A673 (cell line): ENCODE measurements around the gene SLC1A7. TPM values are rescaled to one million over a fixed set of nuclear protein-coding genes. Genes with fewer than 3 reads are reported as not detected.

Experiments used
- BruUV-seq: library from RNA; stranded (reverse); fragments of 400-500 nt; replicated peaks from 2 replicates; lab custom pipeline; 2021; lab: Mats Ljungman, UMichigan
- CTCF ChIA-PET: fragments of 300-600 bp; sonication (Branson Sonifier 250); formaldehyde crosslinking; loops from one replicate; lab custom pipeline; 2022; ENCODE audit warnings: antibody characterized with exemption; lab: Charles Lee
- POLR2A ChIA-PET: fragments of 300-600 bp; sonication (Branson Sonifier 250); formaldehyde crosslinking; loops from one replicate; lab custom pipeline; 2022; ENCODE audit warnings: antibody characterized with exemption; ENCODE audit not compliant: low non-redundant PET; lab: Charles Lee
- DNase-seq: peaks from one replicate; pipeline ENCODE4 v3.0.0-alpha.2; 2015; ENCODE audit warnings: low spot score
- H3K27ac ChIP-seq: fragments of 200-600 bp; sonication (generic); 2 replicates; pipeline ENCODE4 v1.5.1; 2016; ENCODE audit warnings: mixed run types, low read depth, mild to moderate bottlenecking, mixed read lengths, antibody characterized with exemption, low read length; ENCODE audit not compliant: poor library complexity, severe bottlenecking
- H3K27me3 ChIP-seq: fragments of 200-600 bp; sonication (generic); replicated peaks from 2 replicates; pipeline ENCODE4 v1.6.1; 2017; ENCODE audit warnings: mixed run types, low read depth, mild to moderate bottlenecking, mixed read lengths, antibody characterized with exemption, low read length; ENCODE audit not compliant: insufficient read depth, poor library complexity
- H3K36me3 ChIP-seq: fragments of 200-600 bp; sonication (generic); 2 replicates; pipeline ENCODE4 v1.6.1; 2016; ENCODE audit warnings: mixed run types, mild to moderate bottlenecking, mixed read lengths, antibody characterized with exemption, low read length; ENCODE audit not compliant: insufficient read depth, poor library complexity, severe bottlenecking
- H3K4me1 ChIP-seq: fragments of 200-600 bp; sonication (generic); 2 replicates; pipeline ENCODE4 v1.6.1; 2017; ENCODE audit warnings: mixed run types, mild to moderate bottlenecking, mixed read lengths, antibody characterized with exemption, low read length; ENCODE audit not compliant: insufficient read depth, poor library complexity, severe bottlenecking
- H3K4me3 ChIP-seq: fragments of 200-600 bp; sonication (generic); 2 replicates; pipeline ENCODE4 v1.5.1; 2016; ENCODE audit warnings: low read depth, mixed run types, mild to moderate bottlenecking, mixed read lengths, low read length; ENCODE audit not compliant: poor library complexity, severe bottlenecking
- H3K9me3 ChIP-seq: fragments of 200-600 bp; sonication (generic); 2 replicates; pipeline ENCODE4 v1.6.1; 2016; ENCODE audit warnings: mixed run types, low read depth, mild to moderate bottlenecking, mixed read lengths, antibody characterized with exemption, low read length; ENCODE audit not compliant: poor library complexity, severe bottlenecking
- EZH2 ChIP-seq: fragments of 200-600 bp; sonication (generic); IDR thresholded peaks from 2 replicates; pipeline ENCODE4 v1.6.1; 2017; ENCODE audit warnings: borderline replicate concordance, low read depth, mild to moderate bottlenecking, mixed read lengths, antibody characterized with exemption, low read length; ENCODE audit not compliant: poor library complexity, severe bottlenecking
- intact Hi-C: fragments of 100-400 bp; cut with micrococcal nuclease; formaldehyde crosslinking; loops from one replicate; pipeline ENCODE4 v1.10.0; 2022; ENCODE audit not compliant: unreplicated experiment
- total RNA-seq: library from RNA; stranded (reverse); gene quantifications from 2 replicates; pipeline ENCODE4 v1.2.3, GENCODE V29; 2021
- TF ChIP-seq, protein P1 (sequence below): fragments of 300-800, 200-600 bp; sonication (generic); conservative IDR thresholded peaks from 2 replicates; pipeline ENCODE4 v1.5.1; 2017; ENCODE audit warnings: low read depth, mild to moderate bottlenecking, antibody characterized with exemption, low read length, moderate library complexity, mixed read lengths

Gene SLC1A7
- total RNA-seq, 1 experiment from 2014 or later, result not detected

- no TSS peak for BruUV-seq
- H3K9me3 ChIP-seq, result no peaks in the 10 kb centered on the region
- H3K36me3 ChIP-seq, result no peaks in the 10 kb centered on the region
- no peaks in the 10 kb centered on the region for H3K27me3 ChIP-seq
- H3K27ac ChIP-seq, result no peak overlapping the region
- DNase-seq, result no peak
- TF ChIP-seq, protein P1, sequence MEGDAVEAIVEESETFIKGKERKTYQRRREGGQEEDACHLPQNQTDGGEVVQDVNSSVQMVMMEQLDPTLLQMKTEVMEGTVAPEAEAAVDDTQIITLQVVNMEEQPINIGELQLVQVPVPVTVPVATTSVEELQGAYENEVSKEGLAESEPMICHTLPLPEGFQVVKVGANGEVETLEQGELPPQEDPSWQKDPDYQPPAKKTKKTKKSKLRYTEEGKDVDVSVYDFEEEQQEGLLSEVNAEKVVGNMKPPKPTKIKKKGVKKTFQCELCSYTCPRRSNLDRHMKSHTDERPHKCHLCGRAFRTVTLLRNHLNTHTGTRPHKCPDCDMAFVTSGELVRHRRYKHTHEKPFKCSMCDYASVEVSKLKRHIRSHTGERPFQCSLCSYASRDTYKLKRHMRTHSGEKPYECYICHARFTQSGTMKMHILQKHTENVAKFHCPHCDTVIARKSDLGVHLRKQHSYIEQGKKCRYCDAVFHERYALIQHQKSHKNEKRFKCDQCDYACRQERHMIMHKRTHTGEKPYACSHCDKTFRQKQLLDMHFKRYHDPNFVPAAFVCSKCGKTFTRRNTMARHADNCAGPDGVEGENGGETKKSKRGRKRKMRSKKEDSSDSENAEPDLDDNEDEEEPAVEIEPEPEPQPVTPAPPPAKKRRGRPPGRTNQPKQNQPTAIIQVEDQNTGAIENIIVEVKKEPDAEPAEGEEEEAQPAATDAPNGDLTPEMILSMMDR, result no peak
- no peak for TF ChIP-seq EZH2
- ChIA-PET POLR2A (no interaction called here), CTCF (no interaction called here)
- intact Hi-C loops, result no loop called here
- H3K4me3 ChIP-seq, result no peak overlapping the region
- H3K4me1 ChIP-seq, result no peaks in the 10 kb centered on the region
These were observed 49.6 kb downstream of the SLC1A7 start for GRCh38 chr1:53092659-53093450.

- BruUV-seq, result no TSS peak
- ChIA-PET POLR2A (no interaction called here), CTCF (no interaction called here)
- Histone ChIP-seq H3K27ac (no peak overlapping the region), H3K27me3 (no peaks in the 10 kb centered on the region), H3K4me3 (no peak overlapping the region), H3K9me3 (no peaks in the 10 kb centered on the region), H3K4me1 (no peaks in the 10 kb centered on the region), H3K36me3 (no peaks in the 10 kb centered on the region)
- intact Hi-C loops, result no loop called here
- DNase-seq, result no peak
- no peak for TF ChIP-seq EZH2
- TF ChIP-seq, protein P1, result no peak
These were observed 50.4 kb downstream of the SLC1A7 start for GRCh38 chr1:53091841-53092645.

- H3K27me3 ChIP-seq, result no peaks in the 10 kb centered on the region
- BruUV-seq, result no TSS peak
- no peaks in the 10 kb centered on the region for H3K9me3 ChIP-seq
- TF ChIP-seq, protein P1, result no peak
- no peak for TF ChIP-seq EZH2
- POLR2A ChIA-PET, result no interaction called here
- intact Hi-C loops, result no loop called here
- DNase-seq, result no peak
- no peak overlapping the region for H3K4me3 ChIP-seq
- CTCF ChIA-PET, result no interaction called here
- H3K27ac ChIP-seq, result no peak overlapping the region
- H3K36me3 ChIP-seq, result no peaks in the 10 kb centered on the region
- no peaks in the 10 kb centered on the region for H3K4me1 ChIP-seq
These were observed 52.0 kb downstream of the SLC1A7 start for GRCh38 chr1:53090227-53091147.
